ENCODE results near the gene FBXL2.

Gene FBXL2

GRCh38 chr3:33236005-33236404 is 41.2 kb upstream of the FBXL2 start:
- TF ChIP-seq CTCF (IDR thresholded peaks at IDR 0.05; ENCODE audit: low read depth, low read length, missing control alignments): no peak
- Histone ChIP-seq H3K27ac (no peak overlapping the region), H3K36me3 (replicated peaks) (no peaks in the 10 kb centered on the region), H3K4me3 (ENCODE audit: low read depth, low read length) (no peak overlapping the region), H3K27me3 (replicated peaks) (no peaks in the 10 kb centered on the region)
- in situ Hi-C loops (cut with HindIII; ENCODE audit: low pct_ligation_motif_present, low sequenced_read_pairs): no loop called here
- no peak for DNase-seq

GRCh38 chr3:33237439-33237838 is 39.8 kb upstream of the FBXL2 start:
- in situ Hi-C loops (cut with HindIII; ENCODE audit: low pct_ligation_motif_present, low sequenced_read_pairs): no loop called here
- no peak for DNase-seq
- Histone ChIP-seq H3K4me3 (ENCODE audit: low read depth, low read length) (no peak overlapping the region), H3K27me3 (replicated peaks) (no peaks in the 10 kb centered on the region), H3K27ac (no peak overlapping the region), H3K36me3 (replicated peaks) (no peaks in the 10 kb centered on the region)
- no peak for TF ChIP-seq CTCF (IDR thresholded peaks at IDR 0.05; ENCODE audit: low read depth, low read length, missing control alignments)

- DNase-seq: no peak
- Histone ChIP-seq H3K36me3 (replicated peaks) (no peaks in the 10 kb centered on the region), H3K27me3 (replicated peaks) (no peaks in the 10 kb centered on the region), H3K27ac (no peak overlapping the region), H3K4me3 (ENCODE audit: low read depth, low read length) (no peak overlapping the region)
- no peak for TF ChIP-seq CTCF (IDR thresholded peaks at IDR 0.05; ENCODE audit: low read depth, low read length, missing control alignments)
- in situ Hi-C loops (cut with HindIII; ENCODE audit: low pct_ligation_motif_present, low sequenced_read_pairs): no loop called here
These were observed 38.3 kb upstream of the FBXL2 start for GRCh38 chr3:33238923-33239322.

- in situ Hi-C loops (cut with HindIII; ENCODE audit: low pct_ligation_motif_present, low sequenced_read_pairs): no loop called here
- no peak for DNase-seq
- no peaks in the 10 kb centered on the region for H3K36me3 ChIP-seq (replicated peaks)
- H3K27me3 ChIP-seq (replicated peaks): no peaks in the 10 kb centered on the region
- no peak overlapping the region for H3K4me3 ChIP-seq (ENCODE audit: low read depth, low read length)
- H3K27ac ChIP-seq: no peak overlapping the region
- no peak for TF ChIP-seq CTCF (IDR thresholded peaks at IDR 0.05; ENCODE audit: low read depth, low read length, missing control alignments)
These were observed 37.0 kb upstream of the FBXL2 start for GRCh38 chr3:33240261-33240660.

- DNase-seq: no peak
- in situ Hi-C loops (cut with HindIII; ENCODE audit: low pct_ligation_motif_present, low sequenced_read_pairs): no loop called here
- Histone ChIP-seq H3K4me3 (ENCODE audit: low read depth, low read length) (no peak overlapping the region), H3K27ac (no peak overlapping the region), H3K27me3 (replicated peaks) (no peaks in the 10 kb centered on the region), H3K36me3 (replicated peaks) (no peaks in the 10 kb centered on the region)
- no peak for TF ChIP-seq CTCF (IDR thresholded peaks at IDR 0.05; ENCODE audit: low read depth, low read length, missing control alignments)
These were observed 30.5 kb upstream of the FBXL2 start for GRCh38 chr3:33246786-33247185.

- Histone ChIP-seq H3K36me3 (replicated peaks) (no peaks in the 10 kb centered on the region), H3K27ac (no peak overlapping the region), H3K27me3 (replicated peaks) (no peaks in the 10 kb centered on the region), H3K4me3 (ENCODE audit: low read depth, low read length) (no peak overlapping the region)
- peak; percentile 2 for DNase-seq
- TF ChIP-seq CTCF (IDR thresholded peaks at IDR 0.05; ENCODE audit: low read depth, low read length, missing control alignments): no peak
- in situ Hi-C loops (cut with HindIII; ENCODE audit: low pct_ligation_motif_present, low sequenced_read_pairs): no loop called here
These were observed 26.5 kb upstream of the FBXL2 start for GRCh38 chr3:33250712-33251111.
